GM12892 (cell line): ENCODE data around the gene PPHLN1.

Experiments used
- POLR2A ChIP-seq: IDR thresholded peaks from 2 replicates; pipeline ENCODE4 v1.6.1; 2011; ENCODE audit warnings: low read depth, low read length, control low read depth
- TAF1 ChIP-seq: IDR thresholded peaks from 2 replicates; pipeline ENCODE4 v1.6.1; 2011; ENCODE audit warnings: low read depth, mild to moderate bottlenecking, control low read depth, low read length, borderline replicate concordance

GRCh38 chr12:42284157-42284556, 41.8 kb upstream of the PPHLN1 start:
- TF ChIP-seq TAF1: no peak
- no peak for TF ChIP-seq POLR2A
